AG09319 (cell line): ENCODE measurements around the gene UBE2E2.

Experiments used
- DNase-seq: peaks from one replicate; pipeline ENCODE4 v3.0.0-alpha.2; 2010; ENCODE audit warnings: low read depth; ENCODE audit errors: extremely low read depth
- TF ChIP-seq, protein P1 (sequence below): IDR thresholded peaks from 2 replicates; pipeline ENCODE4 v1.5.1; 2011; ENCODE audit warnings: low read depth, mild to moderate bottlenecking, inconsistent platforms, low read length, moderate library complexity

Gene UBE2E2

DNA sequence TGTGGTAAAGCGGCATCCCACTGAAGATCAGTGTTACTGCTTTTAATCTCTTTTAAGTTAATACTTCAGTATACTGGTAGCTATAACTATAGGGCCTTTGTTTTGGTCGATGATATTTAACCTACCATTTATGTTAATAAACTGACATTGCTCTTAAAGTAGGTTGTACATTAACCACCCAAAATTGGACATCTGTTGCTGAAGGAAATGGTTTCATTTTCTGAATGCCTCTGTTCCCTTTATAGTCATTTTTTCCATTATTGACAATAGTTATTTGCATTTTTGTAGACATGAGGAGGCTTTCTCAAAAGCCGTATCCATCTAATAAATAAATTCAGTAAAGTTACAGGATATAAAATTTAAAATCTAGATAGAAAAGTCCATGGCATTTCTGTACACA lies 350.2 kb downstream of the UBE2E2 start:
- TF ChIP-seq, protein P1, sequence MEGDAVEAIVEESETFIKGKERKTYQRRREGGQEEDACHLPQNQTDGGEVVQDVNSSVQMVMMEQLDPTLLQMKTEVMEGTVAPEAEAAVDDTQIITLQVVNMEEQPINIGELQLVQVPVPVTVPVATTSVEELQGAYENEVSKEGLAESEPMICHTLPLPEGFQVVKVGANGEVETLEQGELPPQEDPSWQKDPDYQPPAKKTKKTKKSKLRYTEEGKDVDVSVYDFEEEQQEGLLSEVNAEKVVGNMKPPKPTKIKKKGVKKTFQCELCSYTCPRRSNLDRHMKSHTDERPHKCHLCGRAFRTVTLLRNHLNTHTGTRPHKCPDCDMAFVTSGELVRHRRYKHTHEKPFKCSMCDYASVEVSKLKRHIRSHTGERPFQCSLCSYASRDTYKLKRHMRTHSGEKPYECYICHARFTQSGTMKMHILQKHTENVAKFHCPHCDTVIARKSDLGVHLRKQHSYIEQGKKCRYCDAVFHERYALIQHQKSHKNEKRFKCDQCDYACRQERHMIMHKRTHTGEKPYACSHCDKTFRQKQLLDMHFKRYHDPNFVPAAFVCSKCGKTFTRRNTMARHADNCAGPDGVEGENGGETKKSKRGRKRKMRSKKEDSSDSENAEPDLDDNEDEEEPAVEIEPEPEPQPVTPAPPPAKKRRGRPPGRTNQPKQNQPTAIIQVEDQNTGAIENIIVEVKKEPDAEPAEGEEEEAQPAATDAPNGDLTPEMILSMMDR: no peak

DNA sequence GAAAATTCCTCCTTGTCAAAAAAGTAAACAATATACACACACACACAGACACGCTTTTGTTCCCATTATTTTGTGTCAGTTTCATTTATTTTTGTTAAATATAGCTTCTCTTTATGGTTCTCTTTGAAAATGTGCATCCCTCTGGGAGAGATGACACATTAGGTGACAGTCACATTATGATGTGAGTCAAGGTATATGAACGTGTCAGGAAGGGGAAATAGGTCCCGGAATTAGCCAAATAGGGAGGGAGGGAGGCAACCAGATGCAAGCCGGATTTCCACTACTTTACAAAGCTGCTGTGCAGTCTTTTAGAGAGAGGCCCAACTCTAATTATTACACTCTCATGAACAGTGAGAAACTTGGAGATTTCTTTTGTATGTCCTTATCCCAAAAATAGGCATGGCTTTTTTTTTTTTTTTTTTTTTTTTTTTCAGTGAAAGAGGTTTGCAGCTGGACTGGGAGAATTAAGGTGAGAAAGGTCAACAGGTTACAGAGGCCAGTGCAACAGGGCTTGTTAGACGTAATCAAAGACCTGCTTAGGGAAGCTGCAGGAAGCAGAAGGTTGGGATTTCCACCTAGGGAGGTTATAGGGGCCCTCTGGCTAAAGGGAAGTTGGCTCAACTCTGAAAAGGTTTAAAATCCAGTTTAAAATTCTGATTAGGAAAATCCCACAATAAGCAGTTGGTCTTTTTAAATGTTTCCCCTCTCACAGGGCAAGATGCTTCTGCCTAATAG lies 362.1 kb downstream of the UBE2E2 start:
- TF ChIP-seq, protein P1: no peak
- DNase-seq: no peak

More for the DNA sequence above, 350.2 kb downstream of the UBE2E2 start:
- no peak for DNase-seq

DNA sequence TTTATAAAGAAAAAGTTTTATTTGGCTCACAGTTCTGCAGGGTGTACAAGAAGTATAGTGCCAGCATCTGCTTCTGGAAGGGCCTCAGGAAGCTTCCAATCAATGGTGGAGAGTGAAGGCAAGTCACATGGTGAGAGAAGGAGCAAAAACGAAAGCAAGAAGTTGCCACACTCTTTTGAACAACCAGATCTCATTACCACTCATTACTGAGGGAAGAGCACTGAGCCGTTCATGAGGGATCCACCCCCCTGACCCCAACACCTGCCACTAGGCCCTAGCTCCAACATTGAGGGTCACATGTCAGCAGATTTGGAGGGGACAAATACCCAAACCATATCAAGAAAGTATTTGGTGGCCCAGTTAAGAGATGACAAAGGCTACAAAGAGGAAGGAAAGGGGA lies 363.4 kb downstream of the UBE2E2 start:
- no peak for DNase-seq
- TF ChIP-seq, protein P1: no peak

DNA sequence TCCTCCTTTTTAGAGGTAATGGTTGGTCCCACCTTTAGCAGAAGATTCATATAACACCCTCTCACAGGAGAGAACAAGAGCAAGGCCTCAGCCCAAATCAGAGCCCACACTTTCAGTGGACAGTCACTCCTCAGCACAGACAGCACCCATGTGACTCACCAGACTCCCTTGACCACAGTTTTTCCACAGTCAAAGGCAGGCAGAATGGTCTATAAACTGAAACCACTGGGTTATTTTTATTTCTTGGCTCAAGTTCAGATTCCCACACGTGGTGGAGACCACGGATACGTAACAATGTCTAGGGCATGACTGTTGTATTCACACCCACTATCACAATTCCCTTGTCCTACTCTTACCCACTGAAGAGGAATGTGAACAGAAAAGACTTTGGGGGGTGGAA lies 364.8 kb downstream of the UBE2E2 start:
- peak; percentile 3 for DNase-seq
- TF ChIP-seq, protein P1: no peak

DNA sequence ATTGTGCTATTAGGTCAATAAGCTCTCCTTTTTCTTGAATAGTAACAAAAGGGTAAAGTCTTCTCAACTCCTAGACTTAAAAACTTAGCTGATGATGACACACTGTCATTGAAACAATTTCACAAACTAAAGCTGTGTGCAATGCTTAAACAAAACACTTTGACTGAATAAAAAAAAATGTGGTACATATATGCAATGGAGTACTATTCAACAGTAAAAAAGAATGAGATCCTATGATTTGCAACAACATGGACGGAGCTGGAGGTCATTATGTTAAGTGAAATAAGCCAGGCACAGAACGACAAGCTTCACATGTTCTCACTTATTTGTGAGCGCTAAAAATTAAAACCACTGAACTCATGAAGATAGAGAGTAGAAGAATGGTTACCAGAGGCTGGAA lies 370.7 kb downstream of the UBE2E2 start:
- TF ChIP-seq, protein P1: no peak
- no peak for DNase-seq

DNA sequence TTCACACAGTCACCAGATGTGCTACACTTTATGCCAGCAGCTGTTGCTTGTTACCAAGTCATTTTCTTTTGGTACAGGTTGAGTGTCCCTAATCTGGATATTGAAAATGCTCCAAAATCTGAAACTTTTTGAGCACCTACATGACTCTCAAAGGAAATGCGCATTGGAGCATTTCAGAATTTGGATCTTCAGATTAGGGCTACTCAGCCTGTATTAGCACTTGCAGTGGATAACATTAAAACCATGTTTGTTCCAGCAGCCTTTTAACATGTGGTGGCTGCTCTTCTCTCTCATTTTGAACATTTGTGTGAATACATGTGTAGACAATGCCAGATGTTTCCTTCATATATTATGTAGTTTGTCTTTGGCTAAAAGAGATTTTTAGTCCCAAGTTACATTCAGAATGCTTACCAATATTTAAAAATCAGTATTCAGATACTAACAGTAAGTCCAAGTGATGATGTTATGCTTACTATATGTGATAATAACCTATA lies 371.7 kb downstream of the UBE2E2 start:
- TF ChIP-seq, protein P1: no peak
- DNase-seq: no peak

DNA sequence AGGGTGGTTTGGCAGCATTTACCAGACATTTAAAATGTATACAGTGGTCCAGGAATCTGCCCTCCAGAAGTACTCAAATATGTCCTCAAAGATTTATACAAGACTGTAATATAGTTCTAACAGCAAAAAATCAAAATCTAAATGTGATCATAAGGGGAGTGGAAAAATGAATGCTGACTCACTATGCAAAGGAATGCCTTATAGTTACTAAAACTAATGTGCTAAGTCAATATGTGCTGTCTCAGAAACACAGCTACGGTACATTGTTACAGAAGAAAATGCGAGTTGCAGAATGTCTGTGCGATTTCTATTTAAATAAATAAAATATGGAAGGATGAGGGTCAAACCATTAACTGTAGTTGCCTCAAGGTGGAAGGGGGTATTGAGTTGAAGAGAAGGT lies 372.6 kb downstream of the UBE2E2 start:
- DNase-seq: no peak
- TF ChIP-seq, protein P1: no peak
